Ascending aorta (tissue), 2 donors: Measurements from ENCODE around the gene RAB6A. TPM values are rescaled to one million over a fixed set of nuclear protein-coding genes. Genes with fewer than 3 reads are reported as not detected.
"Not testable (repeated sequence)": the region's sequence is repeated elsewhere in the genome, so short reads cannot be mapped to it uniquely, and the experiment has no call there.

ENCODE experiments used
- DNase-seq, 2 donors: peaks; one replicate each; pipeline ENCODE4 v3.0.0-alpha.2; 2019; ENCODE audit warnings: low spot score in 2 of 2
- H3K27ac ChIP-seq, 2 donors: fragments of 200-600 bp; sonication (generic); one replicate each; pipeline ENCODE4 v1.5.1; 2016 to 2017; ENCODE audit warnings: mild to moderate bottlenecking in 1 of 2
- H3K27me3 ChIP-seq: fragments of 200-600 bp; sonication (generic); one replicate; pipeline ENCODE4 v1.5.1; 2017
- H3K36me3 ChIP-seq, 2 donors: fragments of 200-600 bp; sonication (generic); one replicate each; pipeline ENCODE4 v1.5.1; 2016
- H3K4me1 ChIP-seq, 2 donors: fragments of 200-600 bp; sonication (generic); one replicate each; pipeline ENCODE4 v1.5.1; 2016 to 2017; ENCODE audit warnings: mild to moderate bottlenecking in 1 of 2
- H3K4me3 ChIP-seq, 2 donors: fragments of 200-600 bp; sonication (generic); one replicate each; pipeline ENCODE4 v1.5.1; 2016 to 2017; ENCODE audit warnings: mild to moderate bottlenecking in 1 of 2
- H3K9me3 ChIP-seq, 2 donors: fragments of 200-600 bp; sonication (generic); one replicate each; pipeline ENCODE4 v1.5.1; 2016
- CTCF ChIP-seq, 3 experiments: fragments of 200-600 bp in 2 of 3; fragments of 450-650 bp in 1 of 3; sonication (generic) in 2 of 3; IDR thresholded peaks; one replicate each; pipeline ENCODE4 v1.5.1; 2016 to 2019; ENCODE audit warnings: antibody characterized with exemption in 3 of 3, mild to moderate bottlenecking in 1 of 3, moderate library complexity in 1 of 3
- intact Hi-C: fragments of 100-400 bp; cut with DNase I; formaldehyde crosslinking; loops from one replicate; pipeline ENCODE4 v1.15.1; 2023
- total RNA-seq: library from RNA; depleted of rRNA; stranded (reverse); fragments of >200 nt; gene quantifications from one replicate; pipeline ENCODE4 v1.1.0, GENCODE V29; 2016

The RAB6A gene
- total RNA-seq, 1 donor from 2014 or later = 86.3 TPM

- H3K4me3 ChIP-seq = no peak overlapping the region
- no peak for TF ChIP-seq CTCF (IDR thresholded peaks at IDR 0.05)
- H3K27ac ChIP-seq = no peak overlapping the region
- no peaks in the 10 kb centered on the region for H3K9me3 ChIP-seq
- no peaks in the 10 kb centered on the region for H3K27me3 ChIP-seq
- no peaks in the 10 kb centered on the region for H3K36me3 ChIP-seq
- intact Hi-C loops = loop anchor here (10.0 kb wide), 1 partner anchor 391 kb away; the partner anchor contains the start of genes C2CD3 and PPME1
- no peak for DNase-seq
- peaks cover 4% of the 10 kb centered on the region in 2 donors for H3K4me1 ChIP-seq
Measured at GRCh38 chr11:73783483-73784020, 22.7 kb upstream of the RAB6A start.

DNA sequence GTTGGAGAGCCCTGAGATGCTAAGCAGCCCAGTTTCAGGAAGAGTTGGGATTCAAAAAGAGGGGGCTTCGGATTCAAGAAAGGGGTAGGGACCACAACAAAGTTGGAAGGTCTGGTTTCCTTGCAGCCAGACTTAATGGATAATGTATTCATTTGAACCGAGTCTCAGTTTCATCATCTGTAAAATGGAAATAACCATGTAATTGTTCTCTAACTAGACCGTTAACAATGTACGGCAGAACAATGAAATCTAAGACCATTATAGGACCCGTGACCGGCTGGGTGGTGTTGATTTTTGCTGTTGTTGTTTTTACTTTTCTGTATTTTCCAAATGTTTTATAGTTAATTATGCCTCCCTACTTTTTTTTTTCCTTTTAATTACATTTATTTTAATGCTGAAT is 20.4 kb upstream of the RAB6A start:
- Histone ChIP-seq H3K4me3 (no peak overlapping the region), H3K9me3 (no peaks in the 10 kb centered on the region), H3K4me1 (peaks cover 0 to 4% of the 10 kb centered on the region in 2 donors), H3K27ac (no peak overlapping the region), H3K36me3 (no peaks in the 10 kb centered on the region), H3K27me3 (no peaks in the 10 kb centered on the region)
- intact Hi-C loops = loop anchor here (10.0 kb wide), 1 partner anchor 393 kb away; the partner anchor contains the start of genes C2CD3 and PPME1
- DNase-seq = no peak
- TF ChIP-seq CTCF (IDR thresholded peaks at IDR 0.05) = no peak

DNA sequence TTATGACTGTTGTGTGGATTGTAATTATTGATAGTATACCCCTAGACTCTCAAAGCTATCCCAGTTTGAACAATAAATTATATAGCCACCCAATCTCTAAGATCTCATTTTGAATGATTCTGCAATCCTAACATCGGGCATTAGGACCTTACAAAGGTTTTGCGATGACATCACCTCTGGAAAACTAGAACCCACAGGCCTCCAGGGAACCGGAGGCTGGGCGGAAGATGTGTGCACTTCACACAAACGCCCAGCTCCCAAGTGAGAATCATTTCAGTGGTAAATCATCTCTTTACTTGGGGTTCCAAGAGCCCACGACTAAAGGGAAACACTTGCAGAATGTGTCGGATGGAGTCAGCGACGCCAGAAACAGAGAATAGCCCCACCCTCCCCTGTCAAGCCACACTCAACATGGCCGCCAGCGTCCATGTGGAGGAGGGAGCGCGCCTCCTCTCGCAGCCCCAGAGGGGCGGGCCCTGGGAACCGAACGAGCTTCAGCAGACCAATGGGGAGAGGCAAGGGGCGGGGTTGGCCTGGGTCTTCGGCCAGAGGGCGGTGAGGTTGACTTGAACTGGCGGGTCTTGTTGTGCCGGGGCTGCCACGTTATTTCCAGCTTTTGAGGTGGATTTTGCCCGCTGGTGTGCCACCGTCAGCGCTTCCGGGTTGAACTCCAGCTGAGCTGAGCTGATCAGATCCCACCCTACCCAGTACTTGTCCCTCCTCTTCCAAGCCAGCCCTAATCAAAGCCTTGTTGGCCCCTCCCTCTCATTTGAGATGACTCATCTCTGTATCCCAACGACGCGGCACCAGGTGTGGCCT is 18.4 kb upstream of the RAB6A start:
- no peak for TF ChIP-seq CTCF (IDR thresholded peaks at IDR 0.05)
- Histone ChIP-seq H3K9me3 (no peaks in the 10 kb centered on the region), H3K36me3 (no peaks in the 10 kb centered on the region), H3K27me3 (no peaks in the 10 kb centered on the region), H3K27ac (peak overlapping the region; percentile 82 to 88), H3K4me1 (peaks cover 0 to 4% of the 10 kb centered on the region in 2 donors), H3K4me3 (peak overlapping the region; percentile 54 to 62)
- peak; percentile 97 to 99 for DNase-seq
- intact Hi-C loops = loop anchor here (1.0 kb wide), 1 partner anchor 18 kb away; the partner anchor contains the start of gene RAB6A

GRCh38 chr11:73770811-73771210 is 9.9 kb upstream of the RAB6A start:
- intact Hi-C loops, DNase-seq, H3K9me3 ChIP-seq, H3K36me3 ChIP-seq, H3K27ac ChIP-seq, H3K4me3 ChIP-seq, H3K27me3 ChIP-seq, H3K4me1 ChIP-seq: not testable (repeated sequence)

GRCh38 chr11:73766763-73767162 is 5.9 kb upstream of the RAB6A start:
- intact Hi-C loops = no loop called here
- H3K4me3 ChIP-seq = no peak overlapping the region
- H3K27me3 ChIP-seq = no peaks in the 10 kb centered on the region
- H3K9me3 ChIP-seq = no peaks in the 10 kb centered on the region
- H3K27ac ChIP-seq = no peak overlapping the region
- no peaks in the 10 kb centered on the region for H3K36me3 ChIP-seq
- DNase-seq = no peak
- peaks cover 0 to under 1% of the 10 kb centered on the region in 2 donors for H3K4me1 ChIP-seq
- TF ChIP-seq CTCF (IDR thresholded peaks at IDR 0.05) = no peak

DNA sequence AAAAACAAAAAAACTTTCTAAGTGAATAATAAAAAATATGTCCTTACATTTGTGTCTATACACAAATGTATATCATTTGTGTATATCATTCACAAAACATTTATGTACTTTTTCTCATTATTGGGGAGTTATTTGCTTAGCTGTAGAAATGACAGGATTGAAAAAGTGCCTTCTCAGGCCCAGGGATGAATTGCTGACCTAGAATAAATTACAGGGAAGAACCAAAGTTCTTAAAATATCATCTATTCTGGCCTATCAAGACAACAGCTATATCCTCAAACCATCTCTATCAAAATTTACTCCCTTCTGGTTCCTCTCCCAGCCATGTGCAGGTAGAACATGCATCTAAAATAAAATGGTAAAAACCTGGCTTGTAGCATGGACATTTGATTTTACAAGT is 1.9 kb upstream of the RAB6A start:
- no peaks in the 10 kb centered on the region for H3K36me3 ChIP-seq
- no peak for TF ChIP-seq CTCF (IDR thresholded peaks at IDR 0.05)
- H3K27me3 ChIP-seq = no peaks in the 10 kb centered on the region
- H3K4me1 ChIP-seq = peaks cover 0 to 17% of the 10 kb centered on the region in 2 donors
- no peaks in the 10 kb centered on the region for H3K9me3 ChIP-seq
- H3K27ac ChIP-seq = no peak overlapping the region
- no peak overlapping the region for H3K4me3 ChIP-seq
- DNase-seq = no peak
- intact Hi-C loops = loop anchor here (5.0 kb wide), 2 partner anchors 165 to 730 kb away; partner anchors contain the start of genes FAM168A and LIPT2
